Stimulated activated naive CD4-positive, alpha-beta T cell treated with Interleukin-2 at 50 U/mL for 16 hours (primary cell): ENCODE results near the gene STAC.

ENCODE experiments used
- DNase-seq: peaks from one replicate; lab custom pipeline; 2025; lab: John Stamatoyannopoulos, UW

STAC gene, protein sequence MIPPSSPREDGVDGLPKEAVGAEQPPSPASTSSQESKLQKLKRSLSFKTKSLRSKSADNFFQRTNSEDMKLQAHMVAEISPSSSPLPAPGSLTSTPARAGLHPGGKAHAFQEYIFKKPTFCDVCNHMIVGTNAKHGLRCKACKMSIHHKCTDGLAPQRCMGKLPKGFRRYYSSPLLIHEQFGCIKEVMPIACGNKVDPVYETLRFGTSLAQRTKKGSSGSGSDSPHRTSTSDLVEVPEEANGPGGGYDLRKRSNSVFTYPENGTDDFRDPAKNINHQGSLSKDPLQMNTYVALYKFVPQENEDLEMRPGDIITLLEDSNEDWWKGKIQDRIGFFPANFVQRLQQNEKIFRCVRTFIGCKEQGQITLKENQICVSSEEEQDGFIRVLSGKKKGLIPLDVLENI

DNA sequence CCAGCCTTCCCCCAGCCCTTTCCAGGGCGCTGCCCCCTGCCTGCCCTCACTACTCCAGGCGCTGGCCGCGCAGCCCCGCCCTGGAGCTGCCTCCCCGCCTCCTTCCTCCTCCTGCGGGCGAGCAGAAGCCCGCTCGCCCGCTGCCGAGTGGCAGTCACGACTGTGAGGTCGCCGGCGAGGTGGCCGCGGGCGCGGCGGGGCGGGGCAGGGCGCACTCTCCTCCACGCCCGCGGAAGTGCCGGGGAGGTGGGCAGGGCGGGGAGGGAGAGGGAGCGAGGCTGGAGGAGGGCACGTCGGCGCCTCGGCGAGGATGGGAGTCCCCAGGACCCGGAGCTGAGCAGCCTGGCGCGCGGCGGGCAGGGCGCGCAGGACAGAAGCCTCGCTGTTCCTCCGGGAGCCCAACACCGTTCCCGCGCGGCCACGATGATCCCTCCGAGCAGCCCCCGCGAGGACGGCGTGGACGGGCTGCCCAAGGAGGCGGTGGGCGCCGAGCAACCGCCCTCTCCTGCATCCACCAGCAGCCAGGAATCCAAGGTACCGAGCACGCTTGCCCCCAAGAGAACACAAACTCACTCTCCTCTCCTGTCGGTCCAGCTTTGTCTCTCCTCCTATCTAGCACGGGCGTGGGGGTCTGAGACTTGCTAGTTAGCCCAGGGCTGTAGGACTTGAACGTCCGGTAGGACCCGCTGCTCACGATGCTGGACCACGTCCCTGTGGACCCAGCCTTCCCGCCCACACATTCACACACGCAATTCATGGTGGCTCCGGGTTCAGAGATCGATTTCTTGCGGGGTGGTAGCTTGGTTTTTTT is at the start of gene STAC:
Gene STAC, plus strand, starts transcription at position 284 of the 811 bp plus-strand sequence. Its CDS starts 140 bp downstream, at position 424.
- no peak for DNase-seq

DNA sequence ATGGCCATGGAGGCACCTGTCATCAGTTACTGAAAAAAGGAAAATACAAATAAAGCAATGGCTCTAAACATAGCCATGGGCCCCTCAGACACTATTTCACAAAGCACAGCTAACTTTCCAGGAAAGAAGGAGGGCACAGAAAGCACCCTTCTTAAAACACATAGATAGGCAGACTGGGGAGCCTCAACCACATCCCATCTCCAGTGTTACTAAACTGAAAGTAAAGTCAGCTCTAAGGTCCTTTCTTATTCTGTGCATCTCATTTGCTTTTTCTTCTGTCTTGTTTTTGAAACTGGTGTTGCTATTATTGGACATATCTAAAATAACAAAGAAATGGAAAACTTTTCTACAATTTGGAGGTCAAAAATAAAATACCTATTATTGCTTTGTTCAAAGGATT is 48.2 kb upstream of the STAC start:
- no peak for DNase-seq

DNA sequence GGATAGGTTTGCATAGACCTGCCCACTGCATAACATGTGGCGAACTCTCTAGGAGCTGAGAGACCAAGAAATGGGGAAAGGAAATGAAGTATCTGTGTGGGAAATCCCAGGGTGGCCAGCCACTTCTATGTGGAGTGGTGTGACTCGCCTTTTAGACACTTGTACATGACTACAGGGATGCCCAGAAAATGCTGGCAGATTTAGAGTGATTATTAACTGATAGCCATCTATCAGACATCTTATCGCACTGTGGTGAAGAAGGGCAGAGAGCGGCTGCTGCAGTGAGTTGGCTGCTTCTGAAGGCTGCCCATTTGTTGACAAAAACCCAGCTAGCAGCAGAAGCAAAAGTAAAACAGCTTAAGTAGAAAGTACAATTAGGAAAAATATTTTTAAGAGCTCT is 18.1 kb upstream of the STAC start:
- no peak for DNase-seq

DNA sequence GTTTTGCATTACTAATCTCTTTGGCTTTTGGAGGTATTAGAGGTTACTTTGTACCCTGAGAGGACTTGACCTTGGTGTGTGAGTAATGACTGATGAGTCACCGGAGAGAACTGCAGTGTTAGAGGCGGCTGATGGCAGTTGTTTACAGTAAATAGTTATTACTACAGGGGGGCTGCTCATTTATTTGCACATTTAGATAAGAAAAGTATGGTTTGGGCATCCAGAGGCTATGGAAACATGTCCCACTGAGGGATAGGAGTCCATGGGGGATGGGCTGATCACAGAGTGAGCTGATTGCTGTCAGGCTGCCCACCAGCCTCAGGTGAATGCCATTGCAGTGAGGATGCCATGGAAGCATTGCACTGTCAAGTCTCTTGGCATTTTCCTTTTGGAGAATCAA is 17.3 kb upstream of the STAC start:
- no peak for DNase-seq

DNA sequence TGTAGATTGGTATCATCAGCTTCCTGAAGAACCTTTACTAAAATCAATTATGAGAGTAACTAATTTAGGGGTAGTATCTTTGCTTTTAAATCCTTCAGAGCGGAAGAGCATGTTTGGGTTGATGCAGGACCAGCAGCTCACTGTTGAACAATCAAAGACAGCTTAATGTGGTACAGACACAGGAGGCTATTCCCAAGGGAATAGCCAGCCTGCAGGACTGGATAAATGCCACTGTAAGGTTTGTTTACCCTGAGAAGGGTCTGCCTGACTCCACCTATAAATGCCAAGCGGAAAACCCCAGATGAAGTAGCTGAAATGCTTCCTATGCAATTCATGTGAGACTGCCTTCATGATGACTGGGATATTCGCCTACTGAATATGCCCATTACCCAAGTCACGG is 16.0 kb upstream of the STAC start:
- no peak for DNase-seq

DNA sequence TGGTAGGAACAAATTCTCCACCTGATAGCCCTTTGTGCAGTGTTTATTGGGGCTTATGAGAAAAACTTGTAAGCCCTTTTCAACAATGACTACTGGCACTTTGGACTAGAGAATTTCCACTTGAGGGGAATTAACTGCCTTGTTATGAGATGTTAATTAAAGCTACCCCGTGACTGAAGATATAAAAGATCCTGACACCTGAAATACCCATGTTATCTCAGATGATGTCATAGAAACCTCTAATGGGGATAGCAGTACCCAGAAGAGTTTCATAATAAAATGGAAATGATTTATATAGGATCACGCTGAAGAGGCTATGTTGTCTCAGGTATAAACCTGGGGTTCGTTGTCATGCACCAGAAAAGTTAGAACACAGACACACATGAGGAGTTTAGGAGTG is 14.5 kb upstream of the STAC start:
- DNase-seq = no peak

DNA sequence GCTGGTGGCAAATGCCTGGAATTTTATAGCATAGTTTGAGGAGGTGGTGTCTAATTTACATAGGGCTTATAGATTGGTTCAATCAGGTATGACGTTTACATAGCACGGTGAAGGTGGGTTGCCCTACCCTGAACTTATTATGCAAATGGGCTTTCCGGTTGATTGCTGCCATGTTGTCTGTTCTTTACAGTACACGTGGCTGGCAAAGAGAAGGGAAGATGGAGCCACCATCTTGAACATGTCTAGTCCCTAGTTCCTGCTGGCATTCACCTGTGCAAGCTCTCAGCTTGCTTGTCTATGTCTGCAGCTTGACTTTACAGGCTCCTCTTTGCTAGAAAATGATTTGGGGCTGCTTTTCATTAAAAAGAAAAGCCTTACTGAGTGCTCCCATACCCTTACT is 14.0 kb upstream of the STAC start:
- no peak for DNase-seq

DNA sequence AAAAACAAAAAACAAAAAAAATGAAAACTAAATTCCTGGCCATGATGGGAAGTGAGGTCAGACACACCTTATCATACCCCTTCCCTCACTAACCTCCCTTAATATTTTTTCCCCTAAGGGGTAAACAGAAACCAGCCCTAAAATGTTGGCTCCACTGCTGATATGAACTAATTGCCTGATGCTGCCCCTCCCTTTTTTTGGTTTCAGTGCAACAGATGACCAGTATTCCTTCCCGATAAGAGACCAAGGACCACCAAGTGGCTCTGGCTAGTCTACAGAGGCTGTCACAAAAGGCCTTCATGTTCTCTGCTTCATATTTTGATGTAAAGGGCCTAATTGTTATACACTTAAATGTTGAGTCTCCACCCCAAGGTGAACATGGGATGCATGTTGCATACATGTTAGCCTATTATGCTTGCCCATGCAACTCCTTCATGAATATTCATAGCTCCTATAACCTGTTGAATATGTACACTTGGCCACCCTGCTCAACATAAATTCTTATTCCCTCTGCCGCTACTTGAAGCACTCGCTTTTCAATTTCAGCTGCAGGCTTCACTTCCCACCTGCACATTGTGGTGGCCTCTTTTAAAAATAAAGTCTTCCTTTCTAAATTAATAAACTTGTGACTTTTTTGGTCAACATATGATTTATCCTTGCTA is 12.3 kb upstream of the STAC start:
- no peak for DNase-seq

DNA sequence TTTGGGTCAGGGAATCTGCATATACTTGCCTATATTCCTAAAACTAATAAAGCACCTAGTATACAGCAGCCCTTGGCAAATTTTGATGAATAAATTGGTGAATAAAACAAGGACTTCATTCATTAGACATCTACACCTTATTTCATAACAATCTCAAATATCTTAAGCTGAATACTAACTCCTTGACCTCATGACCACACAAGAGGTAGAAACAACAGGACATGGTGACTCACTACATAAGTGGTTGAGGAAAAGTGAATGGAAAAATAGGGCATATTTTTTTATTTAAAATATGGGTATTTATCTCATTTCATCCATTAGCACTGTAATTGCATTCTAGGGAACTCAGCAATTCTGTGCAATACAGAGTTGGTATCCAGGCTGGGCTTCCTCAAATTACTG is 7.8 kb upstream of the STAC start:
- DNase-seq = no peak

DNA sequence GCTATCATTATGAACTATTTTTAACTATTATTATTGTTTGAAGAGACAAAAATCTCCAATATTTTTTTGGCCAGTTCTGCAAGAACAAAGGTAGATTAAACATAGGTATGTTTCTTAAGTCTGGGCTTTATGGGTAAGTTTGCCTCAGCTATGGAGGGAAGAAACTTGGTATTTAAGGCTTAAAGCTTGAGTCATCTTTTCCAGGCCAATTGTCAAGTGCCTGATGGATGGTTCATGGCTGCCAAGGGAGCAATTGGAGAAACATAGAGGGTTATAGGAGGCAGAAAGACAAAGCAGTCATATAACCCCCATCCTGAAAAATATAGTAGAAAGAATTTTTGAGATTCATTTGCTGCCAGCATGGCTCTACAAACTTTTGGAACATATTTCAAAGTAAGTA is 7.2 kb upstream of the STAC start:
- no peak for DNase-seq

DNA sequence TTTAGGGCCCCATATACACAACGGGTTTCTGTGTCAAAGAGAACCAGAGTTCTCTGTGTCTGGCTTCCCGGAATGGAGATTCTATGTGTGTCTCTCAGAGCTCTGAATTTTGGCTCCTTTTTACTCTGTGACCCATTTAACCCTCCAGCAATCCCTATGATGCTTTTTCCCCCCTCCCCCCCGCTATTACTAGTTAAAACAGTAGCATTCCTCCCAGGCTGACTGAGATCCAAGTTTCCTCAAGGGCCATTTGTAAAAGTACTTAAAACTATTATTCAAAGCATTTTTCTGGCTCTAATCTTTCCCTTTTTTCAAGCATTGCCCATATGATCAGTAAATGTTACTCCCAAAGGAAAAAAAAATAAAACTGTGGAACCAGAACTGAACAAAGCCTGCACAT is 6.6 kb upstream of the STAC start:
- no peak for DNase-seq

DNA sequence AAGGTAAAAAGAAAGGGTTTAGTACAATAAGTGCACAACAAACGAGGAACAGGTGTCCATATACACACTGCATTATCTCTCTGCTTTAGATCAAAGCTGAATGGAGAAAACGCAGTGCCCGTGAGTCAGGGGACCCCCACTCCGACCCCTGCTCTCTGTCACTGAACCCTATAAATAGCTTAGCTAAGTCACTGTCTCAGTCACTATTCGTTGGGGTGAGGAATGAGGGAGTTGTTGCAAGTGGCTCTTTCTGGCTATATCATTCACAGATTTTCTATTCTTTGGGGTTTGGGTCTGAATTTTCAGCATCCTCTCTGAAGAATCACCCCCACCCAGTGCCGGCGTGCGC is 458 bp upstream of the STAC start:
- no peak for DNase-seq

DNA sequence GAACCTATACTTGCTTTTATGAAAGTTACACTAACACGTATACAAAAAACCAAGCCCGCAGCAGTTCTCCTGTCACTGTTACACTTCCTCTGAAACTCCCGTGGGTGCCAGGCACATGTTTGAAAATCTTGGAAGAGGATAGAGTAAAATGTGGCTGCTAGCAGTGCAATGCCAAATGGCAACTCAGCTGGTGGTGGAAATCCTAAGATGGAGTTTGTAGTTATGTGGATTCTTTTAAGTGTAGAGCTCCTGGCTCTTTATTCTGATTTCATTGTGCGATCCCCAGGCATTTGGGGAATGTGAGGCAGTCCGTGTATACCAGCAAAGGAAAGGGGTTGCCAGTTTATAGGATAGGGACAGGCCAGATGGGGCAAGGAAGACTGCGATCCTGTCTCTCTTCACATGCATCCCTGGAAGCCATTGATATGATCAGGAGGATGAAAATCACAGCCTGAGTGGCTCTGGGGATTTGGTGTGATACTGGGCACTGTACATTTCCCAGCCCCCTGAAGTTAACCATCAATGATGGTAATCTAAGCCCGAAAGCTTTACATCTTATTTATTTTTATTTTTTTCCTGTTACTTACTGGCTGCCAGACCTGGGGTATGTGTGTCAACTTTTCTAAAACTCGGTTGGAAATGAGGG is 1.1 kb downstream of the STAC start:
- DNase-seq = no peak

DNA sequence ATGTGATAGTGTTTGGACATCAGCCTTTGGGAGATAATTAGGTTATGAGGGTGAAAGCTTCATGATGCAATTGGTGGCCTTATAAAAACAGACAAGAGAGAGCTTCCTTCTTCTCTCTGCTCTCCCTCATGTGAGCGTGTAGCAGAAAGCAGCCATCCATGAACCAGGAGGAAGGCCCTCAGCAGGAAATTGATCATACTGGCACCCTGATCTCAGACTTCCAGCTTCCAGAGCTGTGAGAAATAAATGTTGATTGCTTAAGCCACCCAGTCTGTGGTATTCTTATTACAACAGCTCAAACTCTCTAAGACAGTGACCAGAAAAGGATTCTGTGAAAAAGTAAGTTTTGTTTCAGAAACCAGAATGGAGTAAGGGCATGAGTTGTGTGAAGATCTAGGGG is 13.3 kb downstream of the STAC start:
- DNase-seq = no peak

DNA sequence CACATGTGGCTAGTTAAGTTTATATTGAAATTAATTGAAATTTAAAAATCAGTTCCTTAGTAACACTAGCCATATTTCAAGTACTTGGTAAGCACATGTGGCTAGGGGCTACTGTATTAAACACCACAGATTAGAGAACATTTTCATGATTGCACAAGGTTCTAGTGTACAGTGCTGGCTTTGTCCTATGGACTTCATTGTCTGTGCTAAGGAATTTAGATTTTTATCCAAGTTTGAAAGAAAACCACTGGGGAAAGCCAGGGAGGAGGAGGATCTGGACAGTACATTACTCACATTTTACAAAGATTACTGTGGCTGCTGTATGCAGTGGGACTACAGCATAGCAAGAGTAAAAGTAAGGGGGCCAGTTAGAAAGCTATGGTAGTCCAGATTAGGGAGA is 13.9 kb downstream of the STAC start:
- DNase-seq = no peak

DNA sequence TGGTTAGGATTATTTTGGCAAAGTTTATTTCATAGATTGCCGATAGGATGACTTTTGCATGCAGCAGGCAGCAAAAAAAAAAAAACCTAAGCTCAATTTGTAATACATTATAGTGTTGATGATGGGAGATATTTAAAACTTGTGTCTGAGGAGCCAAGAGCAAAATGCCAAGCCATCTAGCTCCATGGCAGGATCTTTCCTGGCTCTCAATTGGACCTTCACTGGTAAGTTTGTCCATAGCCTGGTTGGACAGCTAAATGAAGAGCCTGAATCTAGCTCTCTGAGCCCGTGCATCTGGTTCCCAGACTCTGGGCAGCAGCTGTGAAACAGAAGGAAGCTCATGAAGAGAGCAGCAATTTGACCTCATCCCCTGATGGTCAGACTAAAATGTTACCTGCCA is 17.5 kb downstream of the STAC start:
- no peak for DNase-seq

DNA sequence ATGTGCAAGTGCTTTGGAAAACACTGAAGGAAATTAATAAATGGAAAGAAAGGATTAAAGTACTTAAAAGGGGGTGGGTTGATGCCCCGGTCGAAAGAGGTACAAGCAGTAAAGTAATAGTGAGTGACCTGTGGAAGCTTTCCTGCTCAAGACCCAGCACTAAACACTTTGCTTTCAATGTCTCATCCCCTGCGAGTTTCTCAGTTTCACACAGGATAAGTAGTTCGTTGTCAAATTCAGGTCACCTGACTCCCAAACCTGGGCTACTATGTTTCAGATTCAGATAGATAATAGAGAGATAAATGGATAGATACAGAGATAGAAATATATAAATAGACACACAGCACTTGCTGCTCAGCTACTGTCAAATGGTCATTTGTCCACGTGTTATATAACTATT is 19.6 kb downstream of the STAC start:
- no peak for DNase-seq

DNA sequence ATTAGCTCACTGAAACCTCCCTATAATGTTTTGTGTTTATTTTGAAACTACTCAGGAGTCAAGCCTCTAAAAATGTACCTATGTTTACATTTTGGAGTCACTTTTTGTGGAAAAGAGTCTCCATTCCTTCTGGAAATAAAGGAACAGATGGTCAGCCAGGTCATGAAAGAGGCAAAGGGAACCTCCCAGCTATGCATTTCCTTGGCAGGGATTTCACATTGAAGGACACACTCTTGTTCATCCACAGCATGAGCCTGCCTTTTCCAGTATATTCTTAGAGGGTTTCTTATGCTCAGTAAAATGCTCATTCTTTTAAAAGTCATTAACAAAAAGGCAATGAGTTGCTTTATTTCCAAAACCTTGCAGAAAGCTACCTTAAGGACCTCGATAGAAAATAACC is 20.8 kb downstream of the STAC start:
- no peak for DNase-seq

DNA sequence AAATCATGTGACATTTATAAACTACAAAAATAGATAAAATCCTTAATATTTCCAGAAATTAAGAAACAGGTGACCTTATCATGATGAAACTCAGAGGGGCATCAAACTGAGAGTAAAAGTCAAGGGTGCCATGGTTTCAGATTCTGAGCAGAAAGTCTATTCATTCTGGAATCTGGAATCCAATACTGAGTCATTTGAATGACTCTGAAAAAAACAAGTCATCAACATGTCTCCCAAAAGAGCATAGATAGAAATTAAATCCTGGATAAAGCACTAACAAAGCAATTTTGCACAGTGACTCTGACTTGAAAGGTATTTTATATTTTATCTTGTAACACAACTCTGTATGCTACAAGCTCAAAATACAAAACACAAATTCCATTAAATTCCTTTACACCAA is 23.4 kb downstream of the STAC start:
- DNase-seq = no peak

DNA sequence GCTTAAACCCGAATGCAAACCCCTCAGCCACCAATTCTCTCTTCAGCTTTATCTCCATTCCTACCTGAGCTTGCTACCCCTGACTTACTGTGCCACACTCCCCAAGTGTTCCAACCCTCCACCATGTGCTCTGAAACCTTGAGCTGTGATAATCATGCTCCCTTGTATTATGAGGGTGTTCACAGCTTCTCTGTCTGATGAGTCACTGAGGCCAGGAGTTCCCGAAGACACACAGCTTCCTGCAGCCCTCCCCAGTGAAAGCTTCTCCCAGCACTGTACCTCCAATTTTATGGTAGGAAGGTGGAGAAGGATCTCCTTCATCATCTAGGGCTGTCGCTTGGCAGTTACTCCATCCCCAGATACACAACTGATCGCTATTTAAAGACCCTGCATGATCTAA is 24.9 kb downstream of the STAC start:
- DNase-seq = no peak

DNA sequence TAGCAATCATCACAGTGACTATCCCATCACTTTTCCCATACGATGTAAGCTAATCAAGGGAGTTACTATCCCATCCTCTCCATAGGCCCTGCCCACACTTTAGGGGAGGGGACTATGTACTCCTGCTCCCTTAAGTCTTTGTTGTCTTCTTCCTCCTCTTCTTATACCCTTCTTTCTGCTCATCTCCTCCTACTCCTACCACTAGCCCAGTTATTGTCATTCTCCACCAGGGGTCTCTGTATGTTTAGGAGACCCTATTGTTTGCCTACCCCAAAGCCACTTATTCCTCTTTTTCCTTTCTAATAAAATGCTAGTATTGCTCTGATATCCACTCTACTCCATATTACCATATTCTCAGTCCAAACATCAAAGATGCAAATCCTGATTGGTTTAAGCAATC is 27.8 kb downstream of the STAC start:
- no peak for DNase-seq

DNA sequence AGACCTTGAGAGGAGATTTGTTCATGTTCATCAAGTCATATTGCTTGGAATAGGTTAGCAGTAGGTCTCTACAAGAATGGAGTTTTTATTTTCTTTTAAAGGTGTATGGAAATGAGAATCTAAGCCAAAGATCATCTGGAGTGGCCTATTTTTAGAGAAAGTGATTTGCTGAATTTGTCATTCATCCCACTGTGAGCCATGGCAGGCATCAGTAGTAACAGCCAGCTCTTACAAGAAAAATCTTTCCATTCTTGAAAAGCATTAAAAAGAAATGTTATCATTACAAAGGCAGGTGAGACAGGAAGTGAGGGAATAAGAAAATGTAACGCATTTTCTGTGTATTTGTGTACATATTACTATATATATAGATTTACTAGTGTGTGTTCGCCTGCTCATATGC is 29.6 kb downstream of the STAC start:
- DNase-seq = no peak

DNA sequence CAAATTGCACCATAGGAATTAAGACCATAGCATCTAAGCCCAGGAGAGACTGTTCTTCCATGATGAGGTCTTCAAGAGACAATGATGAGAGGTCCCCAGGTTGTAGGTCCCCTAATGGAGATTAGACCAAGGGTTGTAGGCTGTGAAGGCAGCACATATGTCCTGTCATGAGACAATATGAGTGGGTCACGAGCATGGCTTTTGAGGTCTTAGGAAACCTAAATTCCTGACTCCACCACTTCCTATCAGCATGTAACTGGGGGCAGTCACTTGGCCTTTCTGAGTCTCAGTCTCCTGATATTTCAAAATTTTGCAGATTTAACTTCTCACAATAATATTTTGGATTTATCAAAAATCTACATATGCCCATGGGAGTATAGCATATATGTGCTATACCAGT is 31.3 kb downstream of the STAC start:
- DNase-seq = no peak
